ENCODE results near the gene ZBTB21.

GRCh38 chr21:42022091-42022430 lies 11.9 kb upstream of the ZBTB21 start:
- TF ChIP-seq POLR2AphosphoS5 (IDR thresholded peaks at IDR 0.05) (no peak), POLR2A (IDR thresholded peaks at IDR 0.05) (no peak)

Data from upper lobe of left lung (tissue), 4 donors.